GM08714 (cell line): ENCODE data around the gene CDC42SE1.

Experiments used
- H3K4me3 ChIP-seq: fragments of 200-500 bp; sonication (Bioruptor generic); 2 replicates; pipeline ENCODE4 v1.5.1; 2014; ENCODE audit warnings: mild to moderate bottlenecking, low read length, inconsistent platforms
- ZNF274 ChIP-seq: IDR thresholded peaks from 2 replicates; pipeline ENCODE4 v1.6.1; 2012; ENCODE audit warnings: mild to moderate bottlenecking, low read depth, low read length

Gene CDC42SE1

DNA sequence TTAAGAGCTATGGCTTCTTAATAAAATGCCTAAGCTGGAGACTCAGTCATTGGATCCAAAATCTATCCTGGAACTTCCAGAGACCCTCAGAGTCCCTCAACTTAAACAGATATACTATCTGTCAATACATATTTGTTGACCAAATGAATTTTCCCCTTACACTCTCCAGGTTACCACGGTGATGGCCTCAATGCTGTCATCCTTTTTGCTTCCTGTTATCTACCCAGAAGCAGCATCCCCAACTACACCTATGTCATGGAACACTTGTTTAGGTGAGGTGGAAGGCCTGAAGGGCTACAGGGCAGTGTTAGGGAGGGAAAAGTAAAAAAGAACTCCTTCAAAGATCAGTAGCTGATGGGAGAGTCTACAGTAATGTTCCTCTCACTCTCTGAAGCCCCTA lies 16.3 kb downstream of the CDC42SE1 start:
- no peak overlapping the region for H3K4me3 ChIP-seq
- no peak for TF ChIP-seq ZNF274

- TF ChIP-seq ZNF274: no peak
- H3K4me3 ChIP-seq: no peak overlapping the region
These were observed 19.9 kb downstream of the CDC42SE1 start for GRCh38 chr1:151039521-151039920.

GRCh38 chr1:151037032-151037431 lies 22.4 kb downstream of the CDC42SE1 start:
- TF ChIP-seq ZNF274: no peak

GRCh38 chr1:151036356-151036755 lies 23.1 kb downstream of the CDC42SE1 start, which contains the start of gene BNIPL:
TSS of gene BNIPL (plus strand) at chr1:151036586. CDS start at chr1:151036726, 140 bp downstream.
- no peak for TF ChIP-seq ZNF274
- H3K4me3 ChIP-seq: no peak within 1 kb of the TSS

More at GRCh38 chr1:151037032-151037431, 22.4 kb downstream of the CDC42SE1 start:
- no peak overlapping the region for H3K4me3 ChIP-seq

- no peak overlapping the region for H3K4me3 ChIP-seq
- no peak for TF ChIP-seq ZNF274
These were observed 24.3 kb downstream of the CDC42SE1 start for GRCh38 chr1:151035167-151035566.

- H3K4me3 ChIP-seq: no peak overlapping the region
- TF ChIP-seq ZNF274: no peak
These were observed 27.3 kb downstream of the CDC42SE1 start for GRCh38 chr1:151032164-151032563.

- H3K4me3 ChIP-seq: no peak overlapping the region
- no peak for TF ChIP-seq ZNF274
These were observed 33.0 kb downstream of the CDC42SE1 start for GRCh38 chr1:151026460-151026859.

GRCh38 chr1:151024540-151025146 lies 34.8 kb downstream of the CDC42SE1 start:
- no peak for TF ChIP-seq ZNF274

GRCh38 chr1:151013518-151013917 lies 45.9 kb downstream of the CDC42SE1 start:
- no peak for TF ChIP-seq ZNF274
- H3K4me3 ChIP-seq: no peak overlapping the region

More at GRCh38 chr1:151024540-151025146, 34.8 kb downstream of the CDC42SE1 start:
- H3K4me3 ChIP-seq: no peak overlapping the region

DNA sequence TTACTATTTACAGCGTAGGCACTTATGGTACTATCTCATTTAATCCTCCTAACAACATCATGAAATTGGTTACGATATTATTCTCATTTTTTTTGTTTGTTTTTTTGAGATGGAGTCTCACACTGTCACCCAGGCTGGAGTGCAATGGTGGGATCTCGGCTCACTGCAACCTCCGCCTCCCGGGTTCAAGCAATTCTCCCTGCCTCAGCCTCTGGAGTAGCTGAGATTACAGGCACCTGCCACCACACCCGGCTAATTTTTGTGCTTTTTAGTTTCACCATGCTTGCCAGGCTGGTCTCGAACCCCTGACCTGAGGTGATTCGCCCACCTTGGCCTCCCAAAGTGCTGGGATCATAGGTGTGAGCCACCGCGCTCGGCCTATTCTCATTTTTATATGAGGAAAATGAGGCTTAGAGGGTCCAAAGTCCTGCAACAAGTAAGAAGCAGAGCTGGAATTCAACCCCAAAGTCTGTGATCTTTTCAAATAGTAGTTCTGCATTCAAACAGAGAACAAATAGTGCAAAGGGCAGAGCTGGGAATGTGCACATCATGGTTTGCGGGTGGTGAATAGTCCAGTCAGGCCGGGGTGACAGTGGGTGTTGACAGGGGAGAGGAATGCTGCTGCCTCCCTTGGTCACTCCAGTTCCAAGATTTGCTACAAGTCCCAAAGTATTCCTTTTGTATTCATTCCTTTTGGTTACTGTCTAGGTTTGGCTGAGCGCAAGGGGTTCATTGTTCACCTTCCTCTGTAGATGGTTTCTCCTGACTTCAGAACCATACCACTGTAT lies 46.5 kb downstream of the CDC42SE1 start:
- no peak for TF ChIP-seq ZNF274

GRCh38 chr1:151011154-151011850 lies 48.1 kb downstream of the CDC42SE1 start:
- no peak for TF ChIP-seq ZNF274
- no peak overlapping the region for H3K4me3 ChIP-seq

More for the DNA sequence above, 46.5 kb downstream of the CDC42SE1 start:
- H3K4me3 ChIP-seq: no peak overlapping the region

DNA sequence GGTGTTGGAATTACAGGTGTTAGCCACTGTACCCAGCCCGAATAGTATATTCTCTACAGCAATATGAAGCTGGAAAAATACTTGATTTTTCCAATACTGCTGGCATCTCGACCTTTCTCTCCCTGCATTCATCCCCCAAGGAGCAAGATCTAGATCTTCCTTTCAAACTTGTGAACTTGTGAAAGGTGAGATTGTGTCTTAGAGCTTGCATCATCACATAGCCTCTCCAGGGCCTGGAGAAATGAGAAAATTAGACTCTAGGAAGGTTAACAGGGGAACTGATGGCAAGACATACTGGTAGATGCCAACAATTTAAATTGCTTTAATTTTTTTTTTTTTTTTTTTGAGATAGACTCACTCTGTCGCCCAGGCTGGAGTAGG lies 49.1 kb downstream of the CDC42SE1 start:
- no peak overlapping the region for H3K4me3 ChIP-seq
- no peak for TF ChIP-seq ZNF274

- no peak for TF ChIP-seq ZNF274
- H3K4me3 ChIP-seq: no peak overlapping the region
These were observed 49.6 kb downstream of the CDC42SE1 start for GRCh38 chr1:151009674-151010345.

DNA sequence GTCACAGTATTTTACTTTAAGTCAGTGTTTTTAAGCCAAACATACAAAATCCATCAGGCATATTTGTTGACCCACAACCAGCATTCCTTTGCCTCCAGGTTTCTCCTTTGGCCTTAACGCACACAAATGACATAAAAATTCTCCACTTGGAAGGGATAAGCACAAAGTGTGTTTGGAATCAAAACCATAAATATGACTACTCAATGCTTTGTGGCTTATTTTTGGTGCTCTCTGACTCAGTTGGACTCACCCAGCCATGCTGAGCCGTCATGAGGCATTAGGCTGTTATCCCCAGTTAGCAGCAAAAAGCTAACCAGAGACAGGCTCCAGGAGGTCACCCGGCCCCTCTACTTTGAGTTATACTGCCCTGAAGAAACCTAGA lies 50.2 kb downstream of the CDC42SE1 start:
- peak overlapping the region; percentile 79 for H3K4me3 ChIP-seq
- TF ChIP-seq ZNF274: no peak
